Measurements from ENCODE around the gene FAR1. TPM values are rescaled to one million over a fixed set of nuclear protein-coding genes. Genes with fewer than 3 reads are reported as not detected.

FAR1 gene
- total and polyA plus RNA-seq, 12 donors: 13.7 to 51.0 (median 37.9) TPM

- Histone ChIP-seq H3K4me3 (no peak overlapping the region), H3K27ac (no peak overlapping the region), H3K27me3 (no peaks in the 10 kb centered on the region), H3K9me3 (replicated peaks in 1 of 3) (no peaks in the 10 kb centered on the region), H3K4me1 (replicated peaks in 1 of 2) (peaks cover 0 to 7% of the 10 kb centered on the region in 2 donors), H3K36me3 (replicated peaks in 1 of 2) (no peaks in the 10 kb centered on the region)
- intact Hi-C loops (cut with DNase I): no loop called here
- DNase-seq: no peak
- 70 to 89% (median 77%) methylated on average over 1 of the region's 1 CpG for WGBS, 4 donors
- TF ChIP-seq POLR2A (IDR thresholded peaks at IDR 0.05): no peak
Measured at GRCh38 chr11:13686776-13687175, 18.3 kb downstream of the FAR1 start.

DNA sequence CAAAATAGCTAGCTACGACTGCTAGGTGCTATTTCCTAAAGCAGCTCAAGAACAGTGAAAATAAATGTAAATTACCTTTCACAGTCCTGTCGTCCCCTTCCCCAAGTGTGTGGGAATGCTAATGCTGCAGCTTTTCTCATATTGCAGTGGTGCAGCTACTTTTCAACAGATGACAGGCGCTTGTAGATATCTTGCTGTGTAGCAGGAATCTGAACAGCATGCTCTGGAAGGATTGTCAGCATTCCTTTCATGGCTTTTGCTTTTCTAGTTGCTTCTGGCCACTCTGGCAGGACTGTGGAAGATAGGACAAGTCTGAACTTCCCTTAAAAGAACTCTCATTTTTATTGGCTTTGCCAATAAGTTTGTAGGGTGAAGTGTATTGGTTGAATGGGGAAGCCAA, 18.8 kb downstream of the FAR1 start:
- no peak for DNase-seq
- H3K36me3 ChIP-seq (replicated peaks in 1 of 2): no peaks in the 10 kb centered on the region
- WGBS, 4 donors: 87 to 100% (median 97%) methylated on average over 3 of the region's 3 CpGs
- H3K9me3 ChIP-seq (replicated peaks in 1 of 3): no peaks in the 10 kb centered on the region
- intact Hi-C loops (cut with DNase I): no loop called here
- TF ChIP-seq, protein P1, sequence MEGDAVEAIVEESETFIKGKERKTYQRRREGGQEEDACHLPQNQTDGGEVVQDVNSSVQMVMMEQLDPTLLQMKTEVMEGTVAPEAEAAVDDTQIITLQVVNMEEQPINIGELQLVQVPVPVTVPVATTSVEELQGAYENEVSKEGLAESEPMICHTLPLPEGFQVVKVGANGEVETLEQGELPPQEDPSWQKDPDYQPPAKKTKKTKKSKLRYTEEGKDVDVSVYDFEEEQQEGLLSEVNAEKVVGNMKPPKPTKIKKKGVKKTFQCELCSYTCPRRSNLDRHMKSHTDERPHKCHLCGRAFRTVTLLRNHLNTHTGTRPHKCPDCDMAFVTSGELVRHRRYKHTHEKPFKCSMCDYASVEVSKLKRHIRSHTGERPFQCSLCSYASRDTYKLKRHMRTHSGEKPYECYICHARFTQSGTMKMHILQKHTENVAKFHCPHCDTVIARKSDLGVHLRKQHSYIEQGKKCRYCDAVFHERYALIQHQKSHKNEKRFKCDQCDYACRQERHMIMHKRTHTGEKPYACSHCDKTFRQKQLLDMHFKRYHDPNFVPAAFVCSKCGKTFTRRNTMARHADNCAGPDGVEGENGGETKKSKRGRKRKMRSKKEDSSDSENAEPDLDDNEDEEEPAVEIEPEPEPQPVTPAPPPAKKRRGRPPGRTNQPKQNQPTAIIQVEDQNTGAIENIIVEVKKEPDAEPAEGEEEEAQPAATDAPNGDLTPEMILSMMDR (IDR thresholded peaks at IDR 0.05): no peak
- no peak for TF ChIP-seq POLR2A (IDR thresholded peaks at IDR 0.05)
- no peaks in the 10 kb centered on the region for H3K27me3 ChIP-seq
- H3K4me3 ChIP-seq: no peak overlapping the region
- no peak overlapping the region for H3K27ac ChIP-seq
- H3K4me1 ChIP-seq (replicated peaks in 1 of 2): peaks cover 0 to 7% of the 10 kb centered on the region in 2 donors

- Histone ChIP-seq H3K4me1 (replicated peaks in 1 of 2) (peaks cover 0 to 10% of the 10 kb centered on the region in 2 donors), H3K27me3 (no peaks in the 10 kb centered on the region), H3K36me3 (replicated peaks in 1 of 2) (peaks cover 0 to 7% of the 10 kb centered on the region in 2 donors), H3K27ac (no peak overlapping the region), H3K9me3 (replicated peaks in 1 of 3) (no peaks in the 10 kb centered on the region), H3K4me3 (no peak overlapping the region)
- WGBS, 4 donors: 91 to 96% (median 93%) methylated on average over 3 of the region's 3 CpGs
- TF ChIP-seq POLR2A (IDR thresholded peaks at IDR 0.05): no peak
- TF ChIP-seq, protein P1 (IDR thresholded peaks at IDR 0.05): no peak
- intact Hi-C loops (cut with DNase I): no loop called here
- no peak for DNase-seq
Measured at GRCh38 chr11:13691286-13691899, 22.9 kb downstream of the FAR1 start.

GRCh38 chr11:13692172-13692571, 23.7 kb downstream of the FAR1 start:
- Histone ChIP-seq H3K9me3 (replicated peaks in 1 of 3) (no peaks in the 10 kb centered on the region), H3K27ac (no peak overlapping the region), H3K4me3 (no peak overlapping the region), H3K4me1 (replicated peaks in 1 of 2) (peaks cover 0 to 10% of the 10 kb centered on the region in 2 donors), H3K27me3 (no peaks in the 10 kb centered on the region), H3K36me3 (replicated peaks in 1 of 2) (peaks cover 0 to 7% of the 10 kb centered on the region in 2 donors)
- intact Hi-C loops (cut with DNase I): no loop called here
- no peak for DNase-seq
- TF ChIP-seq POLR2A (IDR thresholded peaks at IDR 0.05): no peak
- TF ChIP-seq, protein P1 (IDR thresholded peaks at IDR 0.05): no peak
- WGBS, 4 donors: 70 to 77% (median 73%) methylated on average over 3 of the region's 3 CpGs

DNA sequence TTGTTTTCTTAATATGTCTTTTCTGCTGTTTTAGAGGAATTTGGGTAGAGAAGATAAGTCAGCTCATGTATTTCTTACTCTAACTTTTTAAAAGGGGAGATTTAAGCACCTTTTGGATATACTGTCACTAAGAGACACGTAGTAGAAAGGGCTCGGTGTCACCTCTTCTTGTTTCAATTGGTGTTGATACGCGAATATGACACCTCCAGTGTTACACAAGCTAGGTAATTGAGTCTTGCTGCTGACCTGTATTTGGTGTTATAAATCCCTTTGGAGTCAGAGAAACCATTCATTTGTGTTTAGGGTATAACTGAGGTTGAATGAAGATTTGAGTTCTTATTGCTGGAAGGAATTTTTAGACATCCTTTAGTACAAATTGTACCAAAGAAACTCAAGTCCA, 25.6 kb downstream of the FAR1 start:
- H3K27me3 ChIP-seq: no peaks in the 10 kb centered on the region
- no peak overlapping the region for H3K27ac ChIP-seq
- TF ChIP-seq POLR2A (IDR thresholded peaks at IDR 0.05): no peak
- TF ChIP-seq, protein P1 (IDR thresholded peaks at IDR 0.05): no peak
- WGBS, 4 donors: 93 to 97% (median 95%) methylated on average over 4 of the region's 4 CpGs
- no peak for DNase-seq
- H3K4me3 ChIP-seq: no peak overlapping the region
- H3K36me3 ChIP-seq (replicated peaks in 1 of 2): peaks cover 0 to 7% of the 10 kb centered on the region in 2 donors
- H3K9me3 ChIP-seq (replicated peaks in 1 of 3): no peaks in the 10 kb centered on the region
- peaks cover 0 to 17% of the 10 kb centered on the region in 2 donors for H3K4me1 ChIP-seq (replicated peaks in 1 of 2)
- intact Hi-C loops (cut with DNase I): no loop called here

All from adrenal gland (tissue), 12 donors.